Measurements from ENCODE around the gene TPCN1. TPM values are rescaled to one million over a fixed set of nuclear protein-coding genes. Genes with fewer than 3 reads are reported as not detected.

Gene TPCN1
- total RNA-seq, 1 experiment from 2014 or later = 19.0 TPM

DNA sequence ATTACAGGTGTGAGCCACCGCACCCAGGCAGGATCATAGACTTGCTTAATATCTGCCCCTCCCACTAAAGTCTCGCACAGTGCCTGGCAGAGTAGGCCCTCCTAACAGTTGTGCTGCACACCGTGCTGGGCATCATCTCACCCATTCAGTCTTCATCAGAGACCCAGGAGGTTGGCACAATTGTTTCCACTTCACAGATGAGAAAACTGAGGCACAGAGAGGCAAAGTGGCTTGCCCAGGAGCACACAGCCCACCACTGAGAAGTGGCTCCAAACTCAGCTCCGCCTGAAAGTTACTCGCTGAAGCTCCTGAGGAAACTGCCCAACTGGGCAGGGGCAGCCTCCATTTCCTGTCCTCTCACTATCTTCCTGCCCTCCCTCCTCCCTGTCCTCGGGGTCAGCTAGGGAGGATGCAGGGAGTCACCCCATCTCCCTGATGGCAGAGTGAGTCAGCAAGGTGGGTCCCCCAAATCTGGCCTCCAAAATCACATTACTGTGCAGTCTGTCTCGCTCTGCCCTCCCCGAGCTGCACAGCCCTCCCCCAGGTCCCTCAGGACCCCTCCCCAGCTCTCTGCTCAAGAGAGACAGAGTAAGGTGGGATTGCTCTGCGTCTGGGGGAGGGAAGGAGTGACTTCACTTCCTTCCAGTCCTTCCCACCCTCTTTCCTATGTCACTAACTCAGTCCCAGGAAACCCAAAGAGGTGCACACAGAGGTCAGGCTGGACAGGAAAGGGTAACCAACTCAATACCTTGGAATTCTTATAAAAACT lies 107.9 kb downstream of the TPCN1 start:
- Histone ChIP-seq H2AFZ (ENCODE audit: low read length) (no peak overlapping the region), H3K27ac (ENCODE audit: low read length) (no peak overlapping the region), H3K79me2 (ENCODE audit: low read length) (peaks cover 14% of the 10 kb centered on the region), H3K9me3 (ENCODE audit: low read length) (no peaks in the 10 kb centered on the region), H3F3A (ENCODE audit: low read length, unreplicated experiment) (no peaks in the 10 kb centered on the region), H3K4me3 (ENCODE audit: low read length) (no peak overlapping the region), H3K36me3 (ENCODE audit: low read depth, low read length) (peaks cover 12% of the 10 kb centered on the region; the same call in 1 of the 2 replicates), H4K20me1 (ENCODE audit: low read length) (no peaks in the 10 kb centered on the region), H3K27me3 (ENCODE audit: low read length) (no peaks in the 10 kb centered on the region), H3K4me2 (ENCODE audit: low read length) (no peak overlapping the region), H3K9me2 (replicated peaks; ENCODE audit: low read length) (no peaks in the 10 kb centered on the region), H3K4me1 (ENCODE audit: insufficient read depth, low read length) (peaks cover 12% of the 10 kb centered on the region), H3K9ac (ENCODE audit: low read length) (no peak overlapping the region)
- ATAC-seq (peak; percentile 8; the same call in 1 of the 2 replicates), DNase-seq (peak; percentile 32)
- TF ChIP-seq EZH2 (IDR thresholded peaks at IDR 0.05; ENCODE audit: low read length, unreplicated experiment) (no peak), EZH2phosphoT487 (IDR thresholded peaks at IDR 0.05; ENCODE audit: borderline replicate concordance, low read length) (no peak)
- TF ChIP-seq, protein P1, sequence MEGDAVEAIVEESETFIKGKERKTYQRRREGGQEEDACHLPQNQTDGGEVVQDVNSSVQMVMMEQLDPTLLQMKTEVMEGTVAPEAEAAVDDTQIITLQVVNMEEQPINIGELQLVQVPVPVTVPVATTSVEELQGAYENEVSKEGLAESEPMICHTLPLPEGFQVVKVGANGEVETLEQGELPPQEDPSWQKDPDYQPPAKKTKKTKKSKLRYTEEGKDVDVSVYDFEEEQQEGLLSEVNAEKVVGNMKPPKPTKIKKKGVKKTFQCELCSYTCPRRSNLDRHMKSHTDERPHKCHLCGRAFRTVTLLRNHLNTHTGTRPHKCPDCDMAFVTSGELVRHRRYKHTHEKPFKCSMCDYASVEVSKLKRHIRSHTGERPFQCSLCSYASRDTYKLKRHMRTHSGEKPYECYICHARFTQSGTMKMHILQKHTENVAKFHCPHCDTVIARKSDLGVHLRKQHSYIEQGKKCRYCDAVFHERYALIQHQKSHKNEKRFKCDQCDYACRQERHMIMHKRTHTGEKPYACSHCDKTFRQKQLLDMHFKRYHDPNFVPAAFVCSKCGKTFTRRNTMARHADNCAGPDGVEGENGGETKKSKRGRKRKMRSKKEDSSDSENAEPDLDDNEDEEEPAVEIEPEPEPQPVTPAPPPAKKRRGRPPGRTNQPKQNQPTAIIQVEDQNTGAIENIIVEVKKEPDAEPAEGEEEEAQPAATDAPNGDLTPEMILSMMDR (conservative IDR thresholded peaks at IDR 0.05; ENCODE audit: low read depth, low read length) = no peak
- no TSS peak for BruUV-seq (replicated peaks)
- intact Hi-C loops (cut with micrococcal nuclease) = no loop called here
- ChIA-PET CTCF (no interaction called here), POLR2A (ENCODE audit: unreplicated experiment) (no interaction called here)

DNA sequence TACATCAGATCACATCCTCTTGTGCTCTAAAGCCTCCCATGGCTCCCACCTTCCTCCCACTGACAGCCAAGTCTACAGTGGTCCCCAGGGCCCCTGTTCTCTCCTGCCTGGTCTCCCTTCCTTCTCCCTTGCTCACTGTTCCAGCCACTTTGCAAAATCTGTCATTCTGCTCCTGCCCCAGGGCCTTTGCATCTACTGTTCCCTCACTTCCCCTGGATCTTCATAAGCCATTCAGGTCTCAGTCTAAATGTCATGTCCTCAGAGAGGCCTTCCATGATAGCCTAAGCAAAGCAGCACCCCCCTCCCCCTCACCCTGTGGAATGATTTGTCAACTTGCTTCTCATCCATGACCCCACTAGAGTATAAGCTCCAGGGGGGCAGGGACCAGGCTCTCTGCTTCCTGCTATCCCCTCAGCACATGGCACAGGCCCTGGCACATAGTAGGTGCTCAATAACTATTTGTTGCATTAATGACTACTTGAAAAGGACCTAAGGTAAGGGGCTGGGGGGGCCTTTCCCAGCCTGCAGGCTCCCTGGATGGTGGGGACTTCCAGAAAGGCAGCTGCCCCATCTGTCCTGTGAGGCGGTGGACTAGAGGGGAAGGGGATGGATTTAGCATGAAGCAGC lies 108.6 kb downstream of the TPCN1 start:
- TF ChIP-seq EZH2phosphoT487 (IDR thresholded peaks at IDR 0.05; ENCODE audit: borderline replicate concordance, low read length) (no peak), EZH2 (IDR thresholded peaks at IDR 0.05; ENCODE audit: low read length, unreplicated experiment) (no peak)
- TF ChIP-seq, protein P1 (conservative IDR thresholded peaks at IDR 0.05; ENCODE audit: low read depth, low read length) = no peak
- no peak overlapping the region for H3K4me2 ChIP-seq (ENCODE audit: low read length)
- BruUV-seq (replicated peaks) = no TSS peak
- CTCF ChIA-PET = no interaction called here
- peaks cover 12% of the 10 kb centered on the region; the same call in 1 of the 2 replicates for H3K36me3 ChIP-seq (ENCODE audit: low read depth, low read length)
- no peaks in the 10 kb centered on the region for H3F3A ChIP-seq (ENCODE audit: low read length, unreplicated experiment)
- H3K27me3 ChIP-seq (ENCODE audit: low read length) = no peaks in the 10 kb centered on the region
- ATAC-seq (no peak), DNase-seq (no peak)
- H2AFZ ChIP-seq (ENCODE audit: low read length) = no peak overlapping the region
- H3K9me3 ChIP-seq (ENCODE audit: low read length) = no peaks in the 10 kb centered on the region
- no peak overlapping the region for H3K27ac ChIP-seq (ENCODE audit: low read length)
- H3K4me1 ChIP-seq (ENCODE audit: insufficient read depth, low read length) = peaks cover 15% of the 10 kb centered on the region
- intact Hi-C loops (cut with micrococcal nuclease) = no loop called here
- no peaks in the 10 kb centered on the region for H4K20me1 ChIP-seq (ENCODE audit: low read length)
- no peak overlapping the region for H3K4me3 ChIP-seq (ENCODE audit: low read length)
- H3K9ac ChIP-seq (ENCODE audit: low read length) = no peak overlapping the region
- peaks cover 19% of the 10 kb centered on the region for H3K79me2 ChIP-seq (ENCODE audit: low read length)
- no peaks in the 10 kb centered on the region for H3K9me2 ChIP-seq (replicated peaks; ENCODE audit: low read length)
- POLR2A ChIA-PET (ENCODE audit: unreplicated experiment) = no interaction called here

DNA sequence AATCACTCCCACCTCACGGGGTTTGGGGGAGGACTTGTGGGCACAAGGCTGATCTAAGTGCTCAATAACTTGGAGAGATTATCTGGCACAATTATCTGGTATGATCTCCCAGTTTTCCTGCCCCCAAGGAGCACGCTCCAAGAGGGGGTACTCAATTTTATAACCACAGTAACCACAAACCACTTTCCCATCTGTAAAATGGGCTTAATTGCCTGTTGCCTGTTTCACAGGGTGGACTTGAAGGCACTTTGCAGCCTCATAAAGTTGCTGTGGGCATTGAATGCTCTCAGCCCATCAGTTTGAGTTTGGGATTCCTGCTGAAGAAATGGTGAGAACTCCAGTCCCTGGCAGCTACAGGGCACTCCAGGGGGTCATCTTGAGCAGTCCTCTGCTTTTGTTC lies 109.2 kb downstream of the TPCN1 start:
- POLR2A ChIA-PET (ENCODE audit: unreplicated experiment) = no interaction called here
- Histone ChIP-seq H3K9me2 (replicated peaks; ENCODE audit: low read length) (no peaks in the 10 kb centered on the region), H3K36me3 (ENCODE audit: low read depth, low read length) (peaks cover 12% of the 10 kb centered on the region; the same call in 1 of the 2 replicates), H3K9me3 (ENCODE audit: low read length) (no peaks in the 10 kb centered on the region), H3K27me3 (ENCODE audit: low read length) (no peaks in the 10 kb centered on the region), H4K20me1 (ENCODE audit: low read length) (no peaks in the 10 kb centered on the region), H3K9ac (ENCODE audit: low read length) (no peak overlapping the region), H3K4me3 (ENCODE audit: low read length) (no peak overlapping the region), H3K4me1 (ENCODE audit: insufficient read depth, low read length) (peaks cover 15% of the 10 kb centered on the region), H3K4me2 (ENCODE audit: low read length) (no peak overlapping the region), H3K27ac (ENCODE audit: low read length) (no peak overlapping the region), H2AFZ (ENCODE audit: low read length) (no peak overlapping the region), H3K79me2 (ENCODE audit: low read length) (peaks cover 19% of the 10 kb centered on the region), H3F3A (ENCODE audit: low read length, unreplicated experiment) (no peaks in the 10 kb centered on the region)
- no peak for ATAC-seq
- CTCF ChIA-PET = no interaction called here
- BruUV-seq (replicated peaks) = no TSS peak
- TF ChIP-seq, protein P1 (conservative IDR thresholded peaks at IDR 0.05; ENCODE audit: low read depth, low read length) = no peak
- TF ChIP-seq EZH2phosphoT487 (IDR thresholded peaks at IDR 0.05; ENCODE audit: borderline replicate concordance, low read length) (no peak), EZH2 (IDR thresholded peaks at IDR 0.05; ENCODE audit: low read length, unreplicated experiment) (no peak)
- intact Hi-C loops (cut with micrococcal nuclease) = no loop called here
- no peak for DNase-seq

All from PC-3 (cell line).